SK-N-SH treated with all-trans-retinoic acid at 6 μM for 48 hours (cell line): ENCODE measurements around the gene ATXN10.

Source experiments
- CREB5 ChIP-seq: fragments of 250-450 bp; sonication (Bioruptor Pico); IDR thresholded peaks from 2 replicates; pipeline ENCODE4 v1.5.1; 2020; ENCODE audit warnings: low read depth, mild to moderate bottlenecking, moderate library complexity
- GLIS3 ChIP-seq: fragments of 250-450 bp; sonication (Bioruptor Pico); IDR thresholded peaks from 2 replicates; pipeline ENCODE4 v1.5.0; 2020; ENCODE audit warnings: mild to moderate bottlenecking, moderate library complexity
- ISL1 ChIP-seq: fragments of 250-450 bp; sonication (Bioruptor Pico); IDR thresholded peaks from 2 replicates; pipeline ENCODE4 v2.1.2; 2022; ENCODE audit warnings: mild to moderate bottlenecking, moderate library complexity
- OSR1 ChIP-seq: fragments of 250-450 bp; sonication (Bioruptor Pico); IDR thresholded peaks from 2 replicates; pipeline ENCODE4 v1.8.0; 2022; ENCODE audit warnings: moderate library complexity, mild to moderate bottlenecking, inconsistent platforms
- PATZ1 ChIP-seq: fragments of 250-450 bp; sonication (Bioruptor Pico); IDR thresholded peaks from 2 replicates; pipeline ENCODE4 v1.8.0; 2020; ENCODE audit warnings: mild to moderate bottlenecking, moderate library complexity, borderline replicate concordance
- RARB ChIP-seq: fragments of 250-450 bp; sonication (Bioruptor Pico); IDR thresholded peaks from 2 replicates; pipeline ENCODE4 v1.8.0; 2021; ENCODE audit warnings: mild to moderate bottlenecking, moderate library complexity
- ZC3H10 ChIP-seq: fragments of 250-450 bp; sonication (Bioruptor Pico); IDR thresholded peaks from 2 replicates; pipeline ENCODE4 v1.5.1; 2021; ENCODE audit warnings: mild to moderate bottlenecking, moderate library complexity
- ZFP3 ChIP-seq: fragments of 250-450 bp; sonication (Bioruptor Pico); IDR thresholded peaks from 2 replicates; pipeline ENCODE4 v1.5.0; 2020; ENCODE audit warnings: mild to moderate bottlenecking, moderate library complexity
- ZNF70 ChIP-seq: fragments of 450-650 bp; formaldehyde crosslinking; IDR thresholded peaks from 2 replicates; pipeline ENCODE4 v1.5.0; 2020; ENCODE audit warnings: mild to moderate bottlenecking, moderate library complexity

- no peak for TF ChIP-seq ISL1 (CRISPR knock-in tag)
- no peak for TF ChIP-seq ZNF70 (CRISPR knock-in tag)
- TF ChIP-seq ZC3H10 (CRISPR knock-in tag), result no peak
- no peak for TF ChIP-seq OSR1 (CRISPR knock-in tag)
- no peak for TF ChIP-seq PATZ1 (CRISPR knock-in tag)
- TF ChIP-seq ZFP3 (CRISPR knock-in tag), result no peak
- no peak for TF ChIP-seq RARB (CRISPR knock-in tag)
- no peak for TF ChIP-seq CREB5 (CRISPR knock-in tag)
- TF ChIP-seq GLIS3 (CRISPR knock-in tag), result no peak
Measured at GRCh38 chr22:45867118-45867905, 195.7 kb downstream of the ATXN10 start.
